HG03558 (cell line): ENCODE data around the gene DUSP8.
"Not testable (repeated sequence)": the region's sequence is repeated elsewhere in the genome, so short reads cannot be mapped to it uniquely, and the experiment has no call there.

Experiments
- ATAC-seq: cut with Tn5 transposase; IDR thresholded peaks from one replicate; pipeline ENCODE4 v1.9.1; 2021; ENCODE audit warnings: moderate number of reproducible peaks; ENCODE audit not compliant: unreplicated experiment; ENCODE audit errors: extremely low read depth

DUSP8 gene

GRCh38 chr11:1572197-1573076 lies at the start of gene DUSP8:
DUSP8 (minus strand) TSS chr11:1572271; CDS start chr11:1565826, 6,445 bp downstream.
- ATAC-seq = no peak

DNA sequence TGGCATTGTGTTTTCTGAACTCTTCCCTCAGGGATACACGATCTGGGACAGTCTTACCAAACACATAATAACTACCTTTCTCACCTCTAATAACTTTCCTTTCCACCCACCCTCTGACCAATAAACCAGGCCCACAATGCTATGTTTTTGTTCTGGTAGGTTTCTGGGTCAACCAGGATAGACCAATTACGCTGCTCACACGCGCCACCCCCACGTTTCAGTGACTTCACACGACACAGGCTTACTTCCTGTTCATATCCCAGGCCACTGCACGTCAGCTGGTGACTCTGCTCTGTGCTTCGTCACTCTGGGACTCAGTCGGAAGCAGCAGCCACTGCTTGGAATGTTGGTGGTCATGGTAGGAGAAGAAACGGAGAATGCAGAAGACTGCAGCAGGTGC lies 47.4 kb upstream of the DUSP8 start:
- ATAC-seq = no peak

DNA sequence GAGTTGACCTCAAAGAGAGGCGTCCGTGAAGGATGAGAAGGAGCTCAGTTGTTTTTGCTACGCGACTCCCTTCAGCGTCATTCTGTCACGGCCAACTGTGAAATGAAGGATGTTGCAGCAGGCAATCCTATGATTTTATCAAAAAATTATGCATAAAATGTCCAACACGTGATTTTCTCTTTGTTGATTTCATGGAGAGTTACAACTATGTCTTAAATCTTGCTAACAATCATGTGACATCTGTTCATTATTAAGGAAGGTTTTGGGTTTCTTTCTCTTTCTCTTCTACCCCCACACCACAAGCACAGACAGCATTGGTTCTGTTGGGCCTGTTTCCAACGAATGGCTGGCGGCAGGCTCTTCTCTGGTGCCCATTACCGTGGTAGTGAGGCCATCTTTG lies 46.2 kb upstream of the DUSP8 start:
- ATAC-seq = no peak

GRCh38 chr11:1608363-1608762 lies 36.3 kb upstream of the DUSP8 start, which contains the start of gene KRTAP5-3:
KRTAP5-3 (minus strand) TSS chr11:1608463; CDS start chr11:1608385, 78 bp downstream.
- no peak for ATAC-seq

GRCh38 chr11:1607901-1608300 lies 35.8 kb upstream of the DUSP8 start:
- ATAC-seq = not testable (repeated sequence)

DNA sequence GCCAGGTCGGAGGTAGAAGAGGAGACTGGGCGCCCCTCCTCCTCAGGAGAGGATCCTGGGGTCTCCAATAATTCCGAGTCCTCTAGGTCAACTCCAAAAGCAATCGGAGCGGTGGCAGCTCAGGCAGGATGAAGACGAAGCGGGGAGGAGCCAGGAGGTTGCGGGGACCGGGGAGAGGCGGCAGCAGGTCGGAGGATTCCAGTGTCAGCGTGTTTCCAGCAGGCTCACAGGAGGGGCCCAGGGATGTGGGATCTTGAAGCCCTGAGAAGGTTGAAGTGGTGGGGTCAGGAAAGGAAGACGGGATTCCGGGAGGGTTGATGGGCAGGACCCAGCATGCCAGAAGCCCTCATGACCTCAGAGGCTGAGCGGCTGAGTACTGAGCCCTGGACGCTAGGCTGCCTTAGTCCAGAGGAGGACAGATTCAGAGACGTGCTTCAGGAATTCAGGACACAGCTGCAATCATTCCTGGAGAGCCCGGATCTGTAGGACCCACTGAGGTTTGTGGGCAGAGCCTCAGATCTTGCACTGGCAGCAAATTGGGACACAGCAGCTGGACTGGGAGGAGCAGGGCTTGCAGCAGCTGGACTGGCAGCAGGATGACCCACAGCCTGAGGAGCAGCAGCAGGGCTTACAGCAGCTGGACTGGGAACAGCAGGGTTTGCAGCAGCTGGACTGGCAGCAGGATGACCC lies 35.2 kb upstream of the DUSP8 start:
- ATAC-seq = not testable (repeated sequence)

DNA sequence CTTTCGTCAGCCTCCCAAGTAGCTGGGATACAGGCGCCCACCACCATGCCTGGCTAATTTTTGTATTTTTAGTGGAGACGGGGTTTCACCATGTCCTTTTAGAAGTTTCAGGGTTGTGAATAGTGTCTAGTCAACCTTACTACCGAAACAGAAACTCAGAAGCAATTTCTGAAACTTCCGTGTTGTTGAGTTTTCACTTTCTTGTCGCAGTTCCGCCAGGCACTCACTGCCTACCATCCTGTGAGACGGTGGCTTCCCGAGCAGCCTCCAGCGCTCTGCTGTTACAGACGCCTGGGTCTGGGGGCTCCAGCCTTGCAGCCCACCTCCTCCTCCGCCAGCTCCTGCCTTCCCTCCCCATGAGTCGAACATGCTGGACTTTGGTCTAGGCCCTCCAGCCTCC lies 33.9 kb upstream of the DUSP8 start:
- ATAC-seq = peak; percentile 82

DNA sequence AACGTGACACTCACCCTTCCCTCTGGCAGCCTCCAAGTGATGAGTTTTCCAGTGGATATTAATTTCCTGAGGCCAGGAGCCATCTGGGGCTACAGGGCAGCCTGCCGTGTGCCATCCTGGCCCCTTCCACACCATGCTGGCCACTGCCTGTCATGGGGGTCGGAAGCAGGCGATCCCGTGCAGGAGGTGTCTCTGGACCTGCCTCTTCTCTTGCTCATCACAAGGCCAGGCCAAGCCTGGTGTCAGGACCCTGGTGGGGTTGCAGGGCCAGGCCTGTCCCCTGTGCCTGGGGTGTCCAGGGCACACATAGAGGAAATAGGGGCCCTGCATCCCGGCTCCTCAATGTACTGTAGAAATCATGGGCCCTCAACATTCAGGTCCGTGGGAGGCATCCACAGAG lies 32.6 kb upstream of the DUSP8 start:
- ATAC-seq = no peak

- no peak for ATAC-seq
These were observed 32.1 kb upstream of the DUSP8 start for GRCh38 chr11:1604181-1604580.

DNA sequence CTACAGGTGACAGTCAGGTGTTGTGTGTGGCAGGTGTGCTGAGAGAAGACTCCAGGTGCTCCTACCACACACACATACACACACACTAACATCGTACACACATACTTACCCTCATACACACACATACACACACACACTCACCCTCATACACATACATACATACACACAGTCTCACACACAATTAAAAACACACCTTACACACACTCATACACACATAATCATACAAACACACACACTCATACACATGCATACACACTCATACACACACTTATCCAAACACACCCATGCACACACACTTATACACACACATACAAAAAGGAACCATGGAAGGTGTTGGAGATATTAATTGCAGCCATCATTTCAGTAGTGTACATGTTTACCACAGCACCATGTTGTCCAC lies 31.6 kb upstream of the DUSP8 start:
- ATAC-seq = no peak

DNA sequence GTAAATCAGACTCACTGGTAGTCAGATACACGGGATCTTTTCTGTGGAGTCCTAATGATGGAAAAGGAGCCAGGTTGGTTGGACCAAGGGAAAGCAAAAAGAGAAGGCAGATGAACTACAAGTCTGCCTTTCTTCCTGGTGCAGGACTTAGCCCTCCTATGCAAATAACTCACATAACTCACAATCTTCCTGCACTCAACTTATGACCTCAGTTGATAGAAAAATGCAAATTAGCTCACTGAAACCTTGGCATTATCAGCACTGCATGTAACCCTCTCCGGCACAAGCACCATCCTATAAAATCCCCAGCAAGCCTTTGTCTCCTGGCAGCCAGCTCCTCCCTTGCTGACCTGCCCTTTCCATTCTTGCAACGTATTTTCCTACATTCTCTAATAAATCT lies 29.6 kb upstream of the DUSP8 start:
- ATAC-seq = not testable (repeated sequence)

GRCh38 chr11:1600626-1601025 lies 28.6 kb upstream of the DUSP8 start:
- ATAC-seq = no peak

GRCh38 chr11:1598816-1599215 lies 26.7 kb upstream of the DUSP8 start:
- ATAC-seq = no peak

DNA sequence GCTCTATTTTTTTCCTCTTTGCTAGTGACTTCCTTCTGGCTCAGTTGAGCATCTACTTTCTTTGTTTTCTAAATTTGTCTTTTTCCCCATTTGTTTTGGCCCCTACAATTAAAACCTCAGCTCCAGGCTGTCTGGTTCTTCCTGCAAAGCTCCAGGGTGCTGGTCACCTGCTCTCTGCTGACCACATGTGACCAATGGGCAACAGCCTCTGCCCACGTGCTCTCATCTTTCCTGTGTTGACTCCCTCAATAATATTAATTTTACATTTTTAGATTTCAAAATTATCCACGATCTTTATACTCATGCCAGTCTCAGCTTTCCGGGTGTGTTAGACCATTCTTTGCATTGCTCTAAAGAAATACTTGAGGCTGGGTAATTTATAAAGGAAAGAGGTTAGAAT lies 26.3 kb upstream of the DUSP8 start:
- not testable (repeated sequence) for ATAC-seq

DNA sequence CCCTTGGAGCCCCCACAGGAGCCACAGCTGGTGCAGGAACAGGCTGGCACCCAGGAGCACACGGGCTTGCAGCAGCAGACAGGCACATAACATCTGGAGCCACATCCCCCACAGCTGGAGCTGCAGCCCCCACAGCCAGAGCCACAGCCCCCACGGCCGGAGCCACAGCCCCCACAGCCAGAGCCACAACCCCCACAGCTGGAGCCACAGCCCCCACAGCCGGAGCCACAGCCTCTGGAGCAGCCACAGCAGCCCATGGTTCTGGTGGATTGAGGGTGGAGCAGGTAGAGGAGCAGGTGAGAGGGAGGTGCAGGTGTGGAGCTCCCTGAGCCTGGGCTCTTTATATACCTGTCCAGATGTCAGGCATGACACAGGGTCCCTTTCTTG lies 25.9 kb upstream of the DUSP8 start, which contains the start of gene KRTAP5-2:
Gene KRTAP5-2, minus strand, starts transcription at position 301 of the 387 bp plus-strand sequence. Its CDS starts 44 bp downstream, at position 257.
- no peak for ATAC-seq

DNA sequence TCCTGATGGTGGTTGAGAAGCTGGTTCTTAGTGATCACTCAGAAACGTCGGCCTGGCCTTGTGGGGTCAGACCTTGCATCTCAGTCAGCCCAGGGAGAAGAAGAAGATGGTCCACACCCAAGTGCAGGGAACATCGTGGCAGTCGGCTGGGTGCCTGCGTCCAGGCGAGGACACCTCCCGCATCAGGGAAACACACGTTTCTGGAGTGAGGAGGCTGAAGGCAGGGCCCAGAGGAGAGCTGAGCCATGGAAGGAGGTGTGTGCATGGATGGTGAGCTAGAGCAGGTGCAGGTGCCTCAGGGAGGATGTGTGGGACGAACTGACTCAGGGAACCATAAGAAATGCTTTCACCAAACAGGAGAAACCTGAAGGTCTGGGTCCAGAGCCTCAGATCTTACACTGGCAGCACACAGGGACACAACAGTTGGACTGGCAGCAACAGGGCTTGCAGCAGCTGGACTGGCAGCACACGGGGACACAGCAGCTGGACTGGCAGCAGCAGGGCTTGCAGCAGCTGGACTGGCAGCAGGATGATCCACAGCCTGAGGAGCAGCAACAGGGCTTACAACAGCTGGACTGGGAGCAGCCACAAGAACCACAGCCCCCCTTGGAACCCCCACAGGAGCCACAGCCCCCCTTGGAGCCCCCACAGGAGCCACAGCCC lies 25.4 kb upstream of the DUSP8 start:
- no peak for ATAC-seq

DNA sequence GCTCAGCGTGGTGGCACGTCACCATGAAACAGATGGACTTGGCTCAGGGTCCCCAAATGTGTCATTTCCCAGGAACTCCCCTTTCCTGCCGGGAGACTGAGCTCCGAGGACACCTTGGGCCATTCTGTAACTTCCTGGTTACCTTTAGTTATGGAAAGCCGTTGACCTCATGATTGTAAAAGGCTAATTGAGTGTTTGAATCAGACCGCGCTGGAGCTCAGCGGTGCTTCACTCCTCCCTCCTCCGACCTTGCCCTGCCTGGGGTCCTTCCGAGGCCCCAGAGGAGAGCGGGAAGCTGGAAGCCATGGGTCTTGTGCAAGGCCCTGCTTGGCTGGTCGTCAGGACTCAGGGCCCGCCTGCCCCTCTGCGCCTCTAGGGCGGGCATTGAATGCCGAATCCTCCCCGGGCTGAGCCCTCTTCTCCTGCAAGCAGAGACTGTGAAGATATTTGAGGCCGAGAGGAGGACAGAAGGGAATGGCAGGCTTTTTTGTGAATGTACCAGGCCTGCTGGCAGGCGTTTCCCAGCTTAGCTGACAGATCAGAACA lies 24.6 kb upstream of the DUSP8 start:
- not testable (repeated sequence) for ATAC-seq

DNA sequence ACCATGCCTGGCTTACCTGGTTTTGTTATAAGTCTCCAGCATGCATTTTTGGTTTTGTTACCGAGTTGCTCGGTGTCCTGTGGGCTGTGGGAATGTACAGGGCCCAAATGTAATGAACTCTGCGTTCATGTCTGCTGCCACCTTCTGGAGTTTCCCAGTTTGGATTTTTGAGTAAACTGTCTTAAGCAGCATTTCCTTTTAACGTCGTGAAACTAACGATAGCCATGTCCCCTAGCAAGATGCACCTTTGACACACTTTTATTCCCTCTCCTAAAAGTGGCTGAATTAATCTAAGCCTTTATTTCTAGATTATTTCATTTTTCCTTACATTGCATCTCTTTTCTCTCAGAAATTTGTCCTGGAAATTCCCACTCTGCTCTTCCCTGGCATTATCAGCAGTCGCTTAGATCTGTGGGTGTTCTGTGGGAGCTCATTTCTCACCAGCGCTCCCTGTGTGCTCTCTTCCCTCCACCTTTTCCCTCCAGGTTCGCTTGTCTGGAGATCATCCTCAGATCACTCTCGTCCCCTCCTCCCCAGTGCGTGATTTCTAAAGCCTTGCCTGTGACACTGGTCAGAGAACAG lies 24.0 kb upstream of the DUSP8 start:
- ATAC-seq = not testable (repeated sequence)

GRCh38 chr11:1592628-1593027 lies 20.6 kb upstream of the DUSP8 start:
- ATAC-seq = no peak

DNA sequence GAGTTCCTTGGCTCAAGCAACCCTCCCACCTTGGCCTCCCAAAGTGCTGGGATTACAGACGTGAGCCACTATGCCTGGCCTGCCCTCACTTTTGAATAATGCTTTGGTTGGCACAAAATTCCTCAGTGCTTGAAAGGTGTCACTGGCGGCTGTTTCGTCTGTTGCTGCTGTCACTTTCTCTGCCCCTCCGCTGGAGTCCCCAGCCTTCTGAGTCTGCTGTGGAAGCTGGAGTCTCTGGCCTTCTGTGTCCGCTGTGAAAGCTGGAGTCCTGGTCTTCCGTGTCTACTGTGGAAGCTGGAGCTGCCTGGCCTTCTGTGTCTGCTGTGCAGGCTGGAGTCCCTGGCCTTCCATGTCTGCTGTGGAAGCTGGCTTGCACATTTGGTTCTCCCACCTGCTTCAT lies 17.9 kb upstream of the DUSP8 start:
- ATAC-seq = no peak
